MCF 10A (cell line): ENCODE data around the gene NSD1. TPM values are rescaled to one million over a fixed set of nuclear protein-coding genes. Genes with fewer than 3 reads are reported as not detected.

Experiments
- BruUV-seq: library from RNA; stranded (reverse); fragments of 400-500 nt; replicated peaks from 2 replicates; lab custom pipeline; 2021; lab: Mats Ljungman, UMichigan
- CTCF ChIA-PET: fragments of 300-600 bp; sonication (Branson Sonifier 250); formaldehyde crosslinking; extraction: SDS; loops from one replicate; lab custom pipeline; 2021; ENCODE audit warnings: antibody characterized with exemption, inconsistent platforms; lab: Yijun Ruan, JAX
- POLR2A ChIA-PET: fragments of 300-600, 350-650 bp; sonication (Branson Sonifier 250); formaldehyde crosslinking; extraction: SDS; loops from one replicate; lab custom pipeline; 2020; ENCODE audit warnings: antibody characterized with exemption, inconsistent platforms; lab: Yijun Ruan, JAX
- DNase-seq: peaks from one replicate; pipeline ENCODE4 v3.0.0-alpha.2; 2018; ENCODE audit not compliant: unreplicated experiment
- H3K27ac Mint-ChIP-seq: one replicate; pipeline ENCODE4 v1.8.0; 2022; ENCODE audit warnings: mild to moderate bottlenecking, low read depth, mixed read lengths; ENCODE audit not compliant: unreplicated experiment
- H3K27me3 Mint-ChIP-seq: one replicate; pipeline ENCODE4 v1.8.0; 2022; ENCODE audit warnings: mixed read lengths; ENCODE audit not compliant: insufficient read depth, unreplicated experiment
- H3K36me3 Mint-ChIP-seq: one replicate; pipeline ENCODE4 v1.8.0; 2022; ENCODE audit warnings: mild to moderate bottlenecking, moderate library complexity, mixed read lengths; ENCODE audit not compliant: insufficient read depth, unreplicated experiment
- H3K4me1 Mint-ChIP-seq: one replicate; pipeline ENCODE4 v1.8.0; 2022; ENCODE audit warnings: mixed read lengths; ENCODE audit not compliant: insufficient read depth, unreplicated experiment
- H3K4me3 Mint-ChIP-seq: one replicate; pipeline ENCODE4 v1.8.0; 2022; ENCODE audit warnings: mild to moderate bottlenecking, moderate library complexity, mixed read lengths; ENCODE audit not compliant: unreplicated experiment
- H3K9me3 Mint-ChIP-seq: one replicate; pipeline ENCODE4 v1.8.0; 2022; ENCODE audit warnings: mixed read lengths; ENCODE audit not compliant: unreplicated experiment
- CTCF ChIP-seq: fragments of 200-600 bp; IDR thresholded peaks from one replicate; pipeline ENCODE4 v1.8.0; 2022; ENCODE audit warnings: antibody characterized with exemption, mild to moderate bottlenecking; ENCODE audit not compliant: unreplicated experiment
- intact Hi-C: fragments of 100-400 bp; cut with micrococcal nuclease; formaldehyde crosslinking; loops from 2 replicates; pipeline ENCODE4 v1.14.1; 2022
- total RNA-seq: library from RNA; stranded (reverse); gene quantifications from 2 replicates; pipeline ENCODE4 v1.2.3, GENCODE V29; 2022

NSD1 gene
- total RNA-seq, 1 experiment from 2014 or later, result 110 TPM

- peaks cover 50% of the 10 kb centered on the region for H3K36me3 Mint-ChIP-seq
- no peak for DNase-seq
- peak overlapping the region; percentile 74 for H3K4me3 Mint-ChIP-seq
- ChIA-PET POLR2A (interaction anchor here (0.7 to 2.5 kb wide), 11 partner anchors 10 to 255 kb away, joined by 3 to 15 read pairs (median 4); partner anchors contain the start of gene LMAN2), CTCF (interaction anchor here (14.1 kb wide), 1 partner anchor 22 kb away, joined by 140 read pairs; no protein-coding TSS in a partner anchor)
- TF ChIP-seq CTCF, result no peak
- BruUV-seq, result no TSS peak
- no peaks in the 10 kb centered on the region for H3K9me3 Mint-ChIP-seq
- no peaks in the 10 kb centered on the region for H3K27me3 Mint-ChIP-seq
- intact Hi-C loops, result no loop called here
- H3K27ac Mint-ChIP-seq, result peak overlapping the region; percentile 65
- peaks cover 23% of the 10 kb centered on the region for H3K4me1 Mint-ChIP-seq
These were observed 1.2 kb downstream of the NSD1 start for GRCh38 chr5:177134697-177135225.

- BruUV-seq, result no TSS peak
- intact Hi-C loops, result no loop called here
- H3K9me3 Mint-ChIP-seq, result no peaks in the 10 kb centered on the region
- ChIA-PET CTCF (interaction anchor here (1.0 to 1.2 kb wide), 4 partner anchors 27 to 129 kb away, joined by 3 to 4 read pairs (median 3); no protein-coding TSS in a partner anchor), POLR2A (interaction anchor here (0.7 kb wide), 1 partner anchor 145 kb away, joined by 3 read pairs; no protein-coding TSS in a partner anchor)
- H3K4me1 Mint-ChIP-seq, result peaks cover 33% of the 10 kb centered on the region
- peaks cover 95% of the 10 kb centered on the region for H3K36me3 Mint-ChIP-seq
- TF ChIP-seq CTCF, result no peak
- H3K4me3 Mint-ChIP-seq, result no peak overlapping the region
- H3K27ac Mint-ChIP-seq, result no peak overlapping the region
- no peak for DNase-seq
- no peaks in the 10 kb centered on the region for H3K27me3 Mint-ChIP-seq
These were observed 6.7 kb downstream of the NSD1 start for GRCh38 chr5:177140312-177140711.

GRCh38 chr5:177141496-177141895 is 7.9 kb downstream of the NSD1 start:
- Mint-ChIP-seq H3K9me3 (no peaks in the 10 kb centered on the region), H3K27ac (no peak overlapping the region), H3K4me3 (no peak overlapping the region), H3K27me3 (no peaks in the 10 kb centered on the region), H3K36me3 (peaks cover 95% of the 10 kb centered on the region), H3K4me1 (peaks cover 25% of the 10 kb centered on the region)
- no peak for DNase-seq
- POLR2A ChIA-PET, result no interaction called here
- intact Hi-C loops, result no loop called here
- BruUV-seq, result no TSS peak
- CTCF ChIA-PET, result interaction anchor here (0.7 to 1.2 kb wide), 2 partner anchors 22 to 29 kb away, joined by 3 to 4 read pairs; no protein-coding TSS in a partner anchor
- no peak for TF ChIP-seq CTCF

GRCh38 chr5:177142098-177142611 is 8.6 kb downstream of the NSD1 start:
- Mint-ChIP-seq H3K27ac (peak overlapping the region; percentile 0), H3K4me1 (peaks cover 20% of the 10 kb centered on the region), H3K9me3 (no peaks in the 10 kb centered on the region), H3K4me3 (no peak overlapping the region), H3K27me3 (no peaks in the 10 kb centered on the region), H3K36me3 (peaks cover 95% of the 10 kb centered on the region)
- BruUV-seq, result no TSS peak
- intact Hi-C loops, result no loop called here
- ChIA-PET POLR2A (interaction anchor here (0.6 kb wide), 1 partner anchor 155 kb away, joined by 3 read pairs; no protein-coding TSS in a partner anchor), CTCF (interaction anchor here (0.7 kb wide), 1 partner anchor 23 kb away, joined by 3 read pairs; no protein-coding TSS in a partner anchor)
- no peak for TF ChIP-seq CTCF
- DNase-seq, result no peak
